ENCODE data around the gene CHST14.
A peak's percentile ranks its signal among the peaks of the same experiment; 100 is the strongest.

CHST14 gene

DNA sequence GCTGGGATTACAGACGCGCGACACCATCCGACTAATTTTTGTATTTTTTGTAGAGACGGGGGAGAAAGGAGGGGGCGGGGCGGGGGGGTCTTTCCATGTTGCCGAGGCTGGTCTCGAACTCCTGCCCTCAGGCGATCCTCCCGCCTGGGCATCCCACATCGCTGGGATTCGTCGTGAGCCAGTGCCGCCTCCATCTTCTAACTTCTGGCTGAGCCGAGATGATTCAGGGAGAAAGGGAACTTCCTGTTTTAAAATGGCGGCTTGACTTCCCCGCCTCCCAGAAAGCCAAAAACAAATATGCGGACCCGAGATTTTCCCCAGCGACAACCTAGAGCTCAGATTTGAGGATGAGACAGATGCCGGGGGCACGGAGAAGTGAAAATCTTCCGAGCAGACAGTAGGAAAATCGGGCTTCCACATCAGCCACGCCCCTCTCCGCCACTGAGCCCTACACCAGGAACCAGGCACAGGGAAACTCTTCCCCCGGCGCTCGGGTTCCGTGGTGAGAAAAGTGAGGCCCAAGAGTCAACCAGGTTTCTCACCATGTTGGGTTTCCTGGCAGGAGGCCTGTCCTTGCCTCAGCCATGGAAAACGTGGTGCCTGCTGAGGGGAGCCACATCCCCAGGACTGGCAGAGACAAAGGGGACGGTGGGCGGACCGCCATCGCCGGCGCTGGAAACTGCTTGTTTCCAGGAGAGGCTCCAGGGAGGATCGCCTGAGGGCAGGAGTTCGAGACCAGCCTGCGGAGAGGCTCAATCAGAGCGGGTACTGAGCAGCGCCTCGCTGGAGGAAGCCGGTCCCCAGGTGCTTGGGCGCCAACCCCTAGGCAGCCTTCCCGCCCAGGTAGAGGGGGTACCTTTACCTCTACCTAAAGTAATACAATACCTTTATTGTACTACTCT, 18.7 kb downstream of the CHST14 start:
- DNase-seq (ENCODE audit: low read depth), result no peak
- TF ChIP-seq, protein P1, sequence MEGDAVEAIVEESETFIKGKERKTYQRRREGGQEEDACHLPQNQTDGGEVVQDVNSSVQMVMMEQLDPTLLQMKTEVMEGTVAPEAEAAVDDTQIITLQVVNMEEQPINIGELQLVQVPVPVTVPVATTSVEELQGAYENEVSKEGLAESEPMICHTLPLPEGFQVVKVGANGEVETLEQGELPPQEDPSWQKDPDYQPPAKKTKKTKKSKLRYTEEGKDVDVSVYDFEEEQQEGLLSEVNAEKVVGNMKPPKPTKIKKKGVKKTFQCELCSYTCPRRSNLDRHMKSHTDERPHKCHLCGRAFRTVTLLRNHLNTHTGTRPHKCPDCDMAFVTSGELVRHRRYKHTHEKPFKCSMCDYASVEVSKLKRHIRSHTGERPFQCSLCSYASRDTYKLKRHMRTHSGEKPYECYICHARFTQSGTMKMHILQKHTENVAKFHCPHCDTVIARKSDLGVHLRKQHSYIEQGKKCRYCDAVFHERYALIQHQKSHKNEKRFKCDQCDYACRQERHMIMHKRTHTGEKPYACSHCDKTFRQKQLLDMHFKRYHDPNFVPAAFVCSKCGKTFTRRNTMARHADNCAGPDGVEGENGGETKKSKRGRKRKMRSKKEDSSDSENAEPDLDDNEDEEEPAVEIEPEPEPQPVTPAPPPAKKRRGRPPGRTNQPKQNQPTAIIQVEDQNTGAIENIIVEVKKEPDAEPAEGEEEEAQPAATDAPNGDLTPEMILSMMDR (conservative IDR thresholded peaks at IDR 0.05; ENCODE audit: control insufficient read depth, insufficient read depth, low read depth, low read length), result no peak
- no peak overlapping the region for H3K4me3 ChIP-seq (ENCODE audit: control insufficient read depth, low read depth, low read length)

DNA sequence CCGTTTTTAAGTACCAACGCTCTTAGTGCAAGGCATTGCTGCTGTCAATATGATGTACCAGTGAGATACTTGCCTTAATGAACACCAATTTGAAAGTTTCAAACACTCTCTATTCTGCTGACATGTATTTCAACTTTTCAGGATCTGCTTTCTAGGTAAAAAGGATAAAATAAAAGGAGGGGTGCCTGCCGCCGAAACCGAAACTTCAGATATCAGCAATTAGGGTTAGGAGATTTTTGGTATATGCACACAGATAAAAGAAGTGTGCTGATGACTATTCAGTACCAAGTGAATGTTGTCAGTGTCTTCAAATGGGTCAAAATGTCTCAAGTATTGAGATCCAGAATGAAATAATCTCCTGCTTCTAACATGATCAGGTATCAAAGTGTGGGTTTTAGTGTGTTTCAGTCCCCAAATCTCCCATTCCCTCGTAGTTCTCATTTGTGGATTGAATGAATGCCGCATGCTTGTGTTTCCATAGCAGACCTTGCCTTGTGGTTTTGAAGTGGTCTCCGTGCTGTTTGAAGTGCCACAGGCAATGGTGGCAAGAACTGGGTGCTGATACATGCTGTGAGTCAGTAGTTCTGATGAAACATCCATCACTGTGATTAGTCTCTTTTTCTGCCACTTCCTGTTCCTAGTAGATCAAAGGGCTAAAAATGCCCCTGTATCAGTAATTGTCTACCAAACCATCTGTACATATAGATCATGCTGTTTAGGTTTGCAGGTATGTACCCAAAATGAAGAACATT, 22.5 kb downstream of the CHST14 start:
- DNase-seq (ENCODE audit: low read depth), result peak; percentile 34
- TF ChIP-seq, protein P1 (conservative IDR thresholded peaks at IDR 0.05; ENCODE audit: control insufficient read depth, insufficient read depth, low read depth, low read length), result no peak
- H3K4me3 ChIP-seq (ENCODE audit: control insufficient read depth, low read depth, low read length), result no peak overlapping the region

DNA sequence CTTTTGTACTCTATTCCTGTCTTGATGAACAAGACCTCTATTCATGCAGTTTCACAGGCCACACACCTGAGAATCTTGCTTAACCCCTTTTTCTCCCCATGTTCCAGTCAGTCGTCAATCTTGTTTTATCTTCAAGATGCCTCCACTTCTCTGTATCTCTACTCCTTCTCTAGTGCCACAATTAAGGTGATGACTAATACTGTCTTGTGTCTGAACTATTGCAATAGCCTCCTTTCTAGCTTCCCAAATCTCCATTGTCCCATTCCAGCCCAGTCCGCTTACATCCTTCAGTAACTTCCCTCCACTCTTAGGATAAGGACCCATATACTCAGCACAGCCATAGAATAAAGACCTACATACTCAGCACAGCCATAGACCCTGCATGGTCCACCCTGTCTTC, 24.7 kb downstream of the CHST14 start:
- no peak overlapping the region for H3K4me3 ChIP-seq (ENCODE audit: control insufficient read depth, low read depth, low read length)
- TF ChIP-seq, protein P1 (conservative IDR thresholded peaks at IDR 0.05; ENCODE audit: control insufficient read depth, insufficient read depth, low read depth, low read length), result no peak
- no peak for DNase-seq (ENCODE audit: low read depth)

DNA sequence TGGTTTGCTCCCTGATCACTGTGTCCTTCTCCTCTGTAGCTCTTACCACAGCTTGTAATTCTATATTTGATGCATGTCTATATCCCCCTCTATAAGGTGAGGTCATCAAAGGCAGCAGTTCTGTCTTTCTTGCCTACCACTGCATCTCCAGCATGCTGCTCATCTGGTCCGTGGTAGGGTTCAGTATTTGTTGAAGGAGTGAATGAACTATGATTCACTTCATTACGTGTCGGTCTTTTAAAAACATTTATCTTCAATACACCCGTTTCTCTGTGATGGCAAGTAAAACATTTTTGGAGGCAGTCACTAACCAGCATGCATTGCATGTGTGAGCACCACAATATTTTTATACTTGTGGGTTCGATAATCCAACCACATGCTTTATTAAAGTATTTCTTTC, 27.6 kb downstream of the CHST14 start:
- peak; percentile 83 for DNase-seq (ENCODE audit: low read depth)
- TF ChIP-seq, protein P1 (conservative IDR thresholded peaks at IDR 0.05; ENCODE audit: control insufficient read depth, insufficient read depth, low read depth, low read length), result no peak
- no peak overlapping the region for H3K4me3 ChIP-seq (ENCODE audit: control insufficient read depth, low read depth, low read length)

DNA sequence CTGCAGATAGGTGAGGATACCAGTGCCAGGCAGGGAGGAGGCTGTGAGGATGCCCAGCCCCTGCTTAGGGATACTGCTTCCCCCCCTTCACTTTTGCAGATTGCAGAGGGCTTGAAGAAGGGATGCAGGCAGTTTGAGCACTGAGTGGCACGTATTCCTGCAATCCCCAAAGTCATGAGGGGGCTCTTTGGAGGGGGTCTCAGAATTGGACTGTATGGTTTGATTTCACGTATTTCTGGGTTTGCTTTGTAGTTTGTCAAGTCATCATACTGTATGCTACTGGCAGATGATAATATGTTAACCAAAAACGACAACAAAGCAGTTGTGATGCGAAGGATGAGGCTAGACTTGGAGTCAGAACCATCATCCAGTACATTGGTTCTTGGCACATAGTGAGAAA, 28.1 kb downstream of the CHST14 start:
- peak; percentile 50 for DNase-seq (ENCODE audit: low read depth)
- TF ChIP-seq, protein P1 (conservative IDR thresholded peaks at IDR 0.05; ENCODE audit: control insufficient read depth, insufficient read depth, low read depth, low read length), result no peak
- H3K4me3 ChIP-seq (ENCODE audit: control insufficient read depth, low read depth, low read length), result no peak overlapping the region

DNA sequence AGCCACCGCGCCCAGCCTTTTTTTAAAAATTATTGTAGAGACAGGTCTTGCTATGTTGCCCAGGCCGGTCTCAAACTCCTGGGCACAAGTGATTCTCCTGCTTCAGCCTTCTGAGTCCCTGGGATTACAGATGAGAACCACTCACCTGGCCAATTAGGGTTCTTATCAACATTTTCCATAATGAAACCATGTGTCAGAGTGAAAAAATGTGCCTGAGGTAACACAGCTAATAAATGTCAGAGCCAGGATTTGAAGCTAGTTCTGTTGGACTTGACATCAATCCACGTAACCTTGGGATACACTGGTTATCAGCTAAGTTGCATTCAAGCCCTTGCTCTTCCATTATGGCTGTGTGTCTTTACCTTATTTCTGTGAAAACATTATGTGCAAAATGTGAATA, 29.1 kb downstream of the CHST14 start:
- TF ChIP-seq, protein P1 (conservative IDR thresholded peaks at IDR 0.05; ENCODE audit: control insufficient read depth, insufficient read depth, low read depth, low read length), result no peak
- no peak overlapping the region for H3K4me3 ChIP-seq (ENCODE audit: control insufficient read depth, low read depth, low read length)
- no peak for DNase-seq (ENCODE audit: low read depth)
